ENCODE measurements around the gene UHRF2.

- TF ChIP-seq CTCF (IDR thresholded peaks at IDR 0.05) (no peak), FOXP1 (CRISPR knock-in tag; IDR thresholded peaks at IDR 0.05; ENCODE audit: borderline replicate concordance) (no peak), USF2 (CRISPR knock-in tag; IDR thresholded peaks at IDR 0.05) (no peak), ZNF138 (CRISPR knock-in tag; conservative IDR thresholded peaks at IDR 0.05) (no peak), MLX (CRISPR knock-in tag; IDR thresholded peaks at IDR 0.05) (no peak), E2F5 (CRISPR knock-in tag; IDR thresholded peaks at IDR 0.05) (no peak), ZNF416 (CRISPR knock-in tag; IDR thresholded peaks at IDR 0.05) (no peak)
Observed at GRCh38 chr9:6439051-6439703, 26.2 kb downstream of the UHRF2 start.
